HFFc6 (cell line): ENCODE measurements around the gene ELK3. TPM values are rescaled to one million over a fixed set of nuclear protein-coding genes. Genes with fewer than 3 reads are reported as not detected.
A peak's percentile ranks its signal among the peaks of the same experiment; 100 is the strongest.

Experiments
- DNase-seq: peaks from one replicate; pipeline ENCODE4 v3.0.0-alpha.2; 2018
- H3K27ac Mint-ChIP-seq: 2 replicates; pipeline ENCODE4 v1.8.0; 2020; ENCODE audit warnings: mild to moderate bottlenecking, mixed read lengths
- H3K27me3 Mint-ChIP-seq: 2 replicates; pipeline ENCODE4 v1.8.0; 2021; ENCODE audit warnings: mild to moderate bottlenecking, moderate library complexity, mixed read lengths; ENCODE audit not compliant: insufficient read depth
- H3K36me3 Mint-ChIP-seq: 2 replicates; pipeline ENCODE4 v1.8.0; 2021; ENCODE audit warnings: low read depth, mixed read lengths
- H3K4me1 Mint-ChIP-seq: 2 replicates; pipeline ENCODE4 v1.8.0; 2020; ENCODE audit warnings: low read depth, mixed read lengths
- H3K4me3 Mint-ChIP-seq: 2 replicates; pipeline ENCODE4 v1.8.0; 2020; ENCODE audit warnings: mild to moderate bottlenecking, moderate library complexity, mixed read lengths
- H3K9me3 Mint-ChIP-seq: 2 replicates; pipeline ENCODE4 v1.8.0; 2020; ENCODE audit warnings: mild to moderate bottlenecking, mixed read lengths
- total RNA-seq, 6 experiments: library from RNA; stranded (reverse); fragmentation: NEBNext Ultra II Directional; extraction: Animal tissue kit (Norgen Biotek cat#: 25700); gene quantifications; 2 replicates in 1 of 6; 3 replicates in 5 of 6; pipeline ENCODE4 v1.2.3, GENCODE V29; 2021
- TF ChIP-seq, protein P1 (sequence below): fragments of 200-600 bp; sonication (generic); IDR thresholded peaks from 2 replicates; pipeline ENCODE4 v1.5.0; 2021; ENCODE audit warnings: antibody characterized with exemption, mild to moderate bottlenecking

Gene ELK3
- total RNA-seq, 6 experiments from 2014 or later: 54.5 to 80.7 (median 71.9) TPM

DNA sequence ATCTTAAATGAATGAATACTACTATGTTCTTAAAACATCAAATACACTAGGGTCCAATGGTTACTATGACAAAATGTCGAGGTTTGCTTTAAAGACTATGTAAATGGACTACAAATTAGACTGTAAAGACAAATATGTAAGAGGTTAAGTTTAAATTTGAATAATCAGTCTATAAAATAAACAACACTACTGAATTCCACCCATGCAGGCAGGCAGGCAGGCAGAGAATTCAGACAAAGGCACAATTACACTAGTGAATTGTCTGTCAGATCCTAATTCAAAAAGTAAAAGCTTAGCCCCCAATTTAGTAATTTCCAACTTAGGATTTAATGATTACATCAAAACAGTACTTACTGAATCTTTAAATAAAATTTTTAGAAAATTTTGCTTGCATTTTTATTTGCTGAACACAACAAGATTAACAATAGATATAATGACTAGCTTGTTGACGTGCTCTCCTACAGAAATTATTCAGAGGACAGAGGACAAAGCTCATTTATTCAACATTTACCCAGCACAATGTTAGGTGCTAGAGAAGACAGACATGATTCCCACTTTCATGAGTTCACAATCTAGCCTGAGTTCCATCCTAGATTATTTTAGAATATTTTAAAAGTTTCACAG, 108.6 kb downstream of the ELK3 start:
- H3K27ac Mint-ChIP-seq: peak overlapping the region; percentile 40; the same call in 1 of the 2 replicates
- H3K27me3 Mint-ChIP-seq: no peaks in the 10 kb centered on the region
- H3K4me1 Mint-ChIP-seq: peaks cover 17% of the 10 kb centered on the region
- DNase-seq: no peak
- no peaks in the 10 kb centered on the region for H3K9me3 Mint-ChIP-seq
- TF ChIP-seq, protein P1, sequence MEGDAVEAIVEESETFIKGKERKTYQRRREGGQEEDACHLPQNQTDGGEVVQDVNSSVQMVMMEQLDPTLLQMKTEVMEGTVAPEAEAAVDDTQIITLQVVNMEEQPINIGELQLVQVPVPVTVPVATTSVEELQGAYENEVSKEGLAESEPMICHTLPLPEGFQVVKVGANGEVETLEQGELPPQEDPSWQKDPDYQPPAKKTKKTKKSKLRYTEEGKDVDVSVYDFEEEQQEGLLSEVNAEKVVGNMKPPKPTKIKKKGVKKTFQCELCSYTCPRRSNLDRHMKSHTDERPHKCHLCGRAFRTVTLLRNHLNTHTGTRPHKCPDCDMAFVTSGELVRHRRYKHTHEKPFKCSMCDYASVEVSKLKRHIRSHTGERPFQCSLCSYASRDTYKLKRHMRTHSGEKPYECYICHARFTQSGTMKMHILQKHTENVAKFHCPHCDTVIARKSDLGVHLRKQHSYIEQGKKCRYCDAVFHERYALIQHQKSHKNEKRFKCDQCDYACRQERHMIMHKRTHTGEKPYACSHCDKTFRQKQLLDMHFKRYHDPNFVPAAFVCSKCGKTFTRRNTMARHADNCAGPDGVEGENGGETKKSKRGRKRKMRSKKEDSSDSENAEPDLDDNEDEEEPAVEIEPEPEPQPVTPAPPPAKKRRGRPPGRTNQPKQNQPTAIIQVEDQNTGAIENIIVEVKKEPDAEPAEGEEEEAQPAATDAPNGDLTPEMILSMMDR: no peak
- H3K4me3 Mint-ChIP-seq: no peak overlapping the region
- H3K36me3 Mint-ChIP-seq: peaks cover 23% of the 10 kb centered on the region

DNA sequence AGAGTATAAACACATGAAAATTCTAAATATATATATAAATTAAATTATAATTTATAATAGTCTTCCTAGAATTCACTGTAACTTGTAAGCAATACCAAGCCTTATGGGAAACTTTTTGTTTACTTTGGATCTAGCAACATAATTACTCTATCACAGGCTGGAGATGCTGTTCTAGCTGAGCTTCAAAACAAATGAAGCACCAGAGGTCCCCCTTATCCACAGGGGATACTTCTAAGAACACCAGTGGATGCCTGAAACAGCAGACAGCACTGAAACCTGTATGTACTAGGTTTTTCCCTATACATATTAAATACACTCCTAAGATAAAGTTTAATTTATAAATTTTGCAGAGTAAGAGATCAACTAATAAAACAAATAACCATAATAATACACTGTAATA, 109.5 kb downstream of the ELK3 start:
- Mint-ChIP-seq H3K36me3 (peaks cover 22% of the 10 kb centered on the region), H3K27me3 (no peaks in the 10 kb centered on the region), H3K27ac (no peak overlapping the region), H3K9me3 (no peaks in the 10 kb centered on the region), H3K4me3 (no peak overlapping the region), H3K4me1 (peaks cover 19% of the 10 kb centered on the region)
- TF ChIP-seq, protein P1: no peak
- DNase-seq: no peak

DNA sequence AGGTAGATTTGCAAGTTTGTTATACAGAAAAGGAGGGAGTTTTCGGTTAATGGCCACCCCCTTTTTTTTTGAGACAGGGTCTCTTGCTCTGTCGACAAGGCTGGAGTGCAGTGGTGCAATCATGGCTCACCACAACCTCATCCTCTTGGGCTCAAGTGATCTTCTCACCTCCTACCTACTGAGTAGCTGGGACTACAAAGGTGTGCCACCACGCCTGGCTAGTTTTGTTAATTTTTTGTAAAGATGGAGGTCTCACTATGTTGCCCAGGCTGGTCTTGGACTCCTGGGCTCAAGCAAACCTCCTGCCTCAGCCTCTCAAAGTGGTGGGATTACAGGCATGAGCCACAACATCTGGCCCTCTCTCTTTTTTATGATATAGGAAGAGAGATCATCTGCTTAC, 111.5 kb downstream of the ELK3 start:
- no peak for DNase-seq
- Mint-ChIP-seq H3K27me3 (no peaks in the 10 kb centered on the region), H3K36me3 (peaks cover 18% of the 10 kb centered on the region), H3K27ac (no peak overlapping the region; the same call in 1 of the 2 replicates), H3K4me3 (no peak overlapping the region), H3K9me3 (no peaks in the 10 kb centered on the region), H3K4me1 (peaks cover 23% of the 10 kb centered on the region)
- TF ChIP-seq, protein P1: no peak

DNA sequence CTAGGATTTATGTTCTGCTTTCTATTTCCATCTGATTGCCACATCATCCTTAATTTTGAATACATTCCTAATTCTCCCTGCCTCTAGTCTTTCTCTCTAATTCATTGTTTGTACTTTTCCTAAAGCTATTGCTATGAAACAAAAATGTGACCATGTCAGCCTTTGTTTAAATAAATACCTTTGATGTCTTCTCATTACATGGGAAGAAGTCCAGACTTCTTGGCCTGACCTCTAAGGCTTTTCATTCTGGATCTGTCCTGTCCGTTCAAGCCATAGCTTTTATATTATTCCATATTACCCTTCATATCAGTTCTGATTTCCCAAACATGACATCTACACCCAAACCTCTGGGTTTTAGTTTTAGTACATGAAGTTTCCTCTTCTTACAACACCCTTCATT, 114.7 kb downstream of the ELK3 start:
- Mint-ChIP-seq H3K9me3 (no peaks in the 10 kb centered on the region), H3K4me3 (no peak overlapping the region), H3K27ac (peak overlapping the region; percentile 58), H3K36me3 (peaks cover 14% of the 10 kb centered on the region), H3K4me1 (peaks cover 13% of the 10 kb centered on the region), H3K27me3 (no peaks in the 10 kb centered on the region)
- DNase-seq: peak; percentile 25
- TF ChIP-seq, protein P1: no peak

DNA sequence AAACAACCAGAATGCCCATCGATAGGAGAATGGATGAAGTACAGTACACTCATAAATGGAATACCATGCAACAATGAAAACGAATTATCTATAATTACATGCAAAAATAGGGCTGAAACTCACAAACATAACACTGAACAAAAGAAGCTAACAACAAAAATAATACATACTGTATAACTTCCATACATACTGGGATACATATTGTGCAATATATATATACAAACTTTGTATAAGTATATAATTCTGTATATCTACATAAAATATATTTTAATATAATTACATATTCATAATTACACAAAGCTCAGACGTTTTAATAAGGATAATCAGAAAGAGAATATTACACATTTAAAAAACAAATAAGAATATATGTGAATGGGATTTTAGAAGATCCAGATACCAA, 115.9 kb downstream of the ELK3 start:
- TF ChIP-seq, protein P1: no peak
- Mint-ChIP-seq H3K4me3 (no peak overlapping the region), H3K27me3 (no peaks in the 10 kb centered on the region), H3K4me1 (peaks cover 25% of the 10 kb centered on the region), H3K9me3 (no peaks in the 10 kb centered on the region), H3K36me3 (peaks cover 14% of the 10 kb centered on the region), H3K27ac (no peak overlapping the region; the same call in 1 of the 2 replicates)
- DNase-seq: no peak
